Cardiac fibroblast (primary cell): ENCODE measurements around the gene MRPL27.

Experiments
- DNase-seq, 2 donors: peaks; one replicate each; pipeline versions ENCODE4 v3.0.0 to v3.0.0-alpha.2; 2010; ENCODE audit warnings: low read depth in 2 of 2
- H3K4me3 ChIP-seq, 2 donors: replicated peaks in 1 of 2; 1 replicate in 1 of 2; 2 replicates in 1 of 2; pipeline ENCODE4 v1.5.1; 2011; ENCODE audit warnings: low read depth in 2 of 2, low read length in 2 of 2, mild to moderate bottlenecking in 2 of 2, moderate library complexity in 1 of 2
- CTCF ChIP-seq: IDR thresholded peaks from one replicate; pipeline ENCODE4 v1.5.1; 2011; ENCODE audit warnings: low read depth, mild to moderate bottlenecking, low read length, inconsistent platforms

MRPL27 gene

GRCh38 chr17:50365649-50366393 is 7.2 kb downstream of the MRPL27 start:
- DNase-seq, result no peak
- H3K4me3 ChIP-seq, result no peak overlapping the region

DNA sequence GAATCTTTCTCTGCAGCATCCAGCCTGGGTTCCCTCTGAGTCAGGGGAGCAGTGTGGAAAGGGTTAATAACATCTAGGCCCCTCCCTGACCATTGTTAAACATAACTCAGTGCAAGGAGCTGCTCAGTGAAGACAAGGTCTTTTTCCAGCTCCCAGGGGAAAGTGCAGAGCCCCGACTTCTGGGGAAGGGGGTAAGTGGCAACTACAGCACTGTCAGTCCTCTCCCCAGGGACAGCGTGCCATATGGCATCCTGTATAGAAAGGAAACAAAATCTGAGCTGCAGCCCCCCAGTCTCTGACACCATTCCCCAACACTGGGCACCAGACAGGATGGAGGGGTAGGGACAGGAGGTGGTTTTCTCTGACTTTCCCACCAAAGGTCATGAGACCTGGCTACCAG is 7.8 kb downstream of the MRPL27 start:
- no peak for DNase-seq
- no peak for TF ChIP-seq CTCF
- no peak overlapping the region for H3K4me3 ChIP-seq

More at GRCh38 chr17:50365649-50366393, 7.2 kb downstream of the MRPL27 start:
- no peak for TF ChIP-seq CTCF

DNA sequence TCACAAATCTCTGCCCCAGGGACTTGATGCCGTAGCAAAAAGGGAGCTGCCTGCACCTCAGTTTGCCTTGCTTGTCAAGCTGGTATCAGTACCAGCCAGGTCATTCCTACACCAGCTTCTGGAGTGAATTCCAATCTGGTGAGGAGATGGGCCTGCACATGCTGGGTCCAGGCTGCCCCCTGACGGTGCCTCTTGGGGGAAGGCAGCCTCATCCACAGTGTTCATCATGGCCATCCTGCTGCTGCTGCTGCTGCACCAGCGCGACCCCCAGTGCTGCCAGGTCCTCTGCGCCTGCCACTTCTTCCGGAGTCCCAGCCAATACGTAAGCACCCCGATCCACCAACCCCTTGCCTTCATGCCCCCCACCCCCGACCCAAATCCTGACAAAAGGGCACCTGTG is 8.3 kb downstream of the MRPL27 start:
- no peak overlapping the region for H3K4me3 ChIP-seq
- TF ChIP-seq CTCF, result peak; percentile 4
- DNase-seq, result peak in 1 of 2 donors; percentile 42

DNA sequence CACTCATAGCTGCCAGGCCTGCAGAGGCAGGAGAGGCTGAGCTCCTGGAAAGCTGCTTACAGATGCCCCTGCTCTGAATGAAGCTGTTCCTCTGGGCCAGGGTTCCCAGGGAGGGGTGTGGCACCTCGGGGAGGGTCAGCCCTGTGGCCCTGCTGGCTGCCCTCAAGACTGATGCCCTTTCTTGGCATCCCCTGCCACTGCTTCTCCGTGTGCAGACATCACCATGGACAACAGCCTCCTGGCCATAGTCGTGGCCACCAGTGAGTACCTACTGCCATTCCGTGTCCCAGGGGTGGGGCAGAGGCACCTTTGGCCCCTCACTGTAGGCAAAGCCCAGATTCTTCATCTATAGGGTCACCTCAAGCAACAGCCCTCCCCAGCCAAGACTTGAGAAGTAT is 8.9 kb downstream of the MRPL27 start:
- no peak for TF ChIP-seq CTCF
- H3K4me3 ChIP-seq, result no peak overlapping the region
- no peak for DNase-seq

DNA sequence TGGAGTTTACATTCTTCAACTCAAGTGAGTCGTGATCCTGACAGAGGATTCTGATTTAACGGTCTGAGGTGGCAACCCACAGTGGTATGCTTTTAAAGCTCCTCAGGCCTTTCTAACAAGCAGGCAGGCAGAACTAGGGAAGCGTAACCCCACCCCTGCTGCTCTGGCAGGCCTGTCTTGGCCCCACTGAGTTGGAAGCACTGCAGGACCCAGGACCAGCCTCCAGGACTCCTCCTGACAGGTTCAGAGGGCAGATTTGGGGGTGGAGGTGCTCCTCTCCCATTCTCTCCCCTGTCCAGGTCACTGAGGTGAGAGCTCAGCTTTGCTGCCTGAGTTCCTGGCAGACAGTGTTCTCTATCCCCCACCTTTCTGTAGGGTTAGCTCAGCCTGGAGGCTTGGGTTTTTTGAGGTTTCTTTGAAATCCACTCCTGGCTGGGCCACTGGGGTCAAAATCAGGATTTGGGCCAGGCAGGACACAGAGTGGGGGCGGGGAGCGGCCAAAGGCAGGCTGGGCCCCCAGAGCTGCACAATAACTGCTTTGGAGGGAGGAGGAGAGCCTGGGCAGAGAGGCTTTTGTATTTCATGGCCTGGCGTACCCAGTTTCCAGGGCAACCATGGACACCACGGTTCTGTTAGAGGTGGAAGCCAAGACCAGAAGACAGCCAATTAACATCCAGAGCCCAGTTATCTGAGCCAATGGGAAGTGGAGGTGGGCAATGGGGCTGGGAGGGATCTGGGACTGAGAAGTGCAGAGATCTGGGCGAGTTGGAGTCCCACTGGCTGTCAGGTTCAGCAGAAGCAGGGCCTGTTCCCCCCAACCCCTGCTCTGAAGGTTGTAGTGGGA is 9.5 kb downstream of the MRPL27 start:
- no peak for TF ChIP-seq CTCF
- no peak overlapping the region for H3K4me3 ChIP-seq
- DNase-seq, result peak in 1 of 2 donors; percentile 72

GRCh38 chr17:50362661-50363060 is 10.3 kb downstream of the MRPL27 start:
- no peak for DNase-seq
- TF ChIP-seq CTCF, result no peak
- H3K4me3 ChIP-seq, result no peak overlapping the region
